Bone marrow (tissue), 2 donors: Measurements from ENCODE around the gene ZNF785.
"Not testable (repeated sequence)": the region's sequence is repeated elsewhere in the genome, so short reads cannot be mapped to it uniquely, and the experiment has no call there.

Experiments used
- DNase-seq, 2 donors: peaks; one replicate each; lab custom pipeline; 2025; lab: John Stamatoyannopoulos, UW

Gene ZNF785

GRCh38 chr16:30585400-30586191, at the start of gene ZNF785:
Gene ZNF785 (minus strand): TSS chr16:30585697. CDS start chr16:30585611, 86 bp downstream.
- peak; percentile 60 to 97 for DNase-seq

GRCh38 chr16:30633526-30633925, 48.0 kb upstream of the ZNF785 start:
- no peak for DNase-seq

GRCh38 chr16:30632454-30632853, 47.0 kb upstream of the ZNF785 start:
- DNase-seq, result not testable (repeated sequence)

- peak; percentile 46 to 67 for DNase-seq
These were observed 43.4 kb upstream of the ZNF785 start for GRCh38 chr16:30628628-30629540.

GRCh38 chr16:30626236-30626635, 40.7 kb upstream of the ZNF785 start:
- DNase-seq, result no peak

- no peak for DNase-seq
These were observed 38.2 kb upstream of the ZNF785 start for GRCh38 chr16:30623536-30624283.

- no peak for DNase-seq
These were observed 37.0 kb upstream of the ZNF785 start for GRCh38 chr16:30622455-30623032.

- no peak for DNase-seq
These were observed 36.3 kb upstream of the ZNF785 start for GRCh38 chr16:30621765-30622164.

- no peak for DNase-seq
These were observed 34.7 kb upstream of the ZNF785 start for GRCh38 chr16:30620169-30620568.

- no peak for DNase-seq
These were observed 34.1 kb upstream of the ZNF785 start for GRCh38 chr16:30619638-30620037.

- DNase-seq, result no peak
These were observed 33.7 kb upstream of the ZNF785 start for GRCh38 chr16:30619202-30619601.

GRCh38 chr16:30615358-30616091, 30.0 kb upstream of the ZNF785 start:
- DNase-seq, result peak in 1 of 2 donors; percentile 6

GRCh38 chr16:30609926-30610839, 24.7 kb upstream of the ZNF785 start, which contains the start of gene ZNF689:
Gene ZNF689 (minus strand): TSS chr16:30610389. CDS start chr16:30610041, 348 bp downstream.
- DNase-seq, result peak; percentile 94 to 95

- DNase-seq, result no peak
These were observed 23.8 kb upstream of the ZNF785 start for GRCh38 chr16:30609002-30609925.

- no peak for DNase-seq
These were observed 20.5 kb upstream of the ZNF785 start for GRCh38 chr16:30606004-30606403.

GRCh38 chr16:30605158-30605557, 19.7 kb upstream of the ZNF785 start:
- no peak for DNase-seq

GRCh38 chr16:30604316-30604947, 18.9 kb upstream of the ZNF785 start:
- no peak for DNase-seq

- no peak for DNase-seq
These were observed 18.4 kb upstream of the ZNF785 start for GRCh38 chr16:30603945-30604315.
